ENCODE measurements around the gene ZNF573. TPM values are rescaled to one million over a fixed set of nuclear protein-coding genes. Genes with fewer than 3 reads are reported as not detected.
A peak's percentile ranks its signal among the peaks of the same experiment; 100 is the strongest.

ZNF573 gene
- total and polyA plus RNA-seq, 2 experiments from 2014 or later: 7.7 to 10.3 TPM

GRCh38 chr19:37790244-37790925 is 11.0 kb upstream of the ZNF573 start (continued):
- no peak for TF ChIP-seq EZH2 (IDR thresholded peaks at IDR 0.05; ENCODE audit: low read depth, unreplicated experiment)
- TF ChIP-seq, protein P1, sequence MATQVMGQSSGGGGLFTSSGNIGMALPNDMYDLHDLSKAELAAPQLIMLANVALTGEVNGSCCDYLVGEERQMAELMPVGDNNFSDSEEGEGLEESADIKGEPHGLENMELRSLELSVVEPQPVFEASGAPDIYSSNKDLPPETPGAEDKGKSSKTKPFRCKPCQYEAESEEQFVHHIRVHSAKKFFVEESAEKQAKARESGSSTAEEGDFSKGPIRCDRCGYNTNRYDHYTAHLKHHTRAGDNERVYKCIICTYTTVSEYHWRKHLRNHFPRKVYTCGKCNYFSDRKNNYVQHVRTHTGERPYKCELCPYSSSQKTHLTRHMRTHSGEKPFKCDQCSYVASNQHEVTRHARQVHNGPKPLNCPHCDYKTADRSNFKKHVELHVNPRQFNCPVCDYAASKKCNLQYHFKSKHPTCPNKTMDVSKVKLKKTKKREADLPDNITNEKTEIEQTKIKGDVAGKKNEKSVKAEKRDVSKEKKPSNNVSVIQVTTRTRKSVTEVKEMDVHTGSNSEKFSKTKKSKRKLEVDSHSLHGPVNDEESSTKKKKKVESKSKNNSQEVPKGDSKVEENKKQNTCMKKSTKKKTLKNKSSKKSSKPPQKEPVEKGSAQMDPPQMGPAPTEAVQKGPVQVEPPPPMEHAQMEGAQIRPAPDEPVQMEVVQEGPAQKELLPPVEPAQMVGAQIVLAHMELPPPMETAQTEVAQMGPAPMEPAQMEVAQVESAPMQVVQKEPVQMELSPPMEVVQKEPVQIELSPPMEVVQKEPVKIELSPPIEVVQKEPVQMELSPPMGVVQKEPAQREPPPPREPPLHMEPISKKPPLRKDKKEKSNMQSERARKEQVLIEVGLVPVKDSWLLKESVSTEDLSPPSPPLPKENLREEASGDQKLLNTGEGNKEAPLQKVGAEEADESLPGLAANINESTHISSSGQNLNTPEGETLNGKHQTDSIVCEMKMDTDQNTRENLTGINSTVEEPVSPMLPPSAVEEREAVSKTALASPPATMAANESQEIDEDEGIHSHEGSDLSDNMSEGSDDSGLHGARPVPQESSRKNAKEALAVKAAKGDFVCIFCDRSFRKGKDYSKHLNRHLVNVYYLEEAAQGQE (IDR thresholded peaks at IDR 0.05; ENCODE audit: unreplicated experiment): no peak
- TF ChIP-seq, protein P2, sequence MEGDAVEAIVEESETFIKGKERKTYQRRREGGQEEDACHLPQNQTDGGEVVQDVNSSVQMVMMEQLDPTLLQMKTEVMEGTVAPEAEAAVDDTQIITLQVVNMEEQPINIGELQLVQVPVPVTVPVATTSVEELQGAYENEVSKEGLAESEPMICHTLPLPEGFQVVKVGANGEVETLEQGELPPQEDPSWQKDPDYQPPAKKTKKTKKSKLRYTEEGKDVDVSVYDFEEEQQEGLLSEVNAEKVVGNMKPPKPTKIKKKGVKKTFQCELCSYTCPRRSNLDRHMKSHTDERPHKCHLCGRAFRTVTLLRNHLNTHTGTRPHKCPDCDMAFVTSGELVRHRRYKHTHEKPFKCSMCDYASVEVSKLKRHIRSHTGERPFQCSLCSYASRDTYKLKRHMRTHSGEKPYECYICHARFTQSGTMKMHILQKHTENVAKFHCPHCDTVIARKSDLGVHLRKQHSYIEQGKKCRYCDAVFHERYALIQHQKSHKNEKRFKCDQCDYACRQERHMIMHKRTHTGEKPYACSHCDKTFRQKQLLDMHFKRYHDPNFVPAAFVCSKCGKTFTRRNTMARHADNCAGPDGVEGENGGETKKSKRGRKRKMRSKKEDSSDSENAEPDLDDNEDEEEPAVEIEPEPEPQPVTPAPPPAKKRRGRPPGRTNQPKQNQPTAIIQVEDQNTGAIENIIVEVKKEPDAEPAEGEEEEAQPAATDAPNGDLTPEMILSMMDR (conservative IDR thresholded peaks at IDR 0.05; ENCODE audit: low read depth in 2 of 2): no peak
- TF ChIP-seq ZNF331 (CRISPR knock-in tag; IDR thresholded peaks at IDR 0.05; ENCODE audit: low read depth): no peak
- TF ChIP-seq POLR2AphosphoS5 (IDR thresholded peaks at IDR 0.05; ENCODE audit: low read depth): no peak
- no peak for TF ChIP-seq CREB1 (CRISPR knock-in tag; IDR thresholded peaks at IDR 0.05; ENCODE audit: low read depth)
- TF ChIP-seq STAT1 (IDR thresholded peaks at IDR 0.05; ENCODE audit: unreplicated experiment): no peak
- TF ChIP-seq ZNF114 (CRISPR knock-in tag; IDR thresholded peaks at IDR 0.05): no peak
- TF ChIP-seq, protein P3, sequence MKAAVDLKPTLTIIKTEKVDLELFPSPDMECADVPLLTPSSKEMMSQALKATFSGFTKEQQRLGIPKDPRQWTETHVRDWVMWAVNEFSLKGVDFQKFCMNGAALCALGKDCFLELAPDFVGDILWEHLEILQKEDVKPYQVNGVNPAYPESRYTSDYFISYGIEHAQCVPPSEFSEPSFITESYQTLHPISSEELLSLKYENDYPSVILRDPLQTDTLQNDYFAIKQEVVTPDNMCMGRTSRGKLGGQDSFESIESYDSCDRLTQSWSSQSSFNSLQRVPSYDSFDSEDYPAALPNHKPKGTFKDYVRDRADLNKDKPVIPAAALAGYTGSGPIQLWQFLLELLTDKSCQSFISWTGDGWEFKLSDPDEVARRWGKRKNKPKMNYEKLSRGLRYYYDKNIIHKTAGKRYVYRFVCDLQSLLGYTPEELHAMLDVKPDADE (IDR thresholded peaks at IDR 0.05): no peak

- no peaks in the 10 kb centered on the region for H3F3A ChIP-seq (replicated peaks; ENCODE audit: low read depth)
- peak overlapping the region; percentile 77 for H3K4me2 ChIP-seq
- H3K4me3 Mint-ChIP-seq: peak overlapping the region; percentile 95
- H2AFZ ChIP-seq: peak overlapping the region; percentile 99
- H3K9me2 ChIP-seq (ENCODE audit: insufficient read depth): no peaks in the 10 kb centered on the region
- H3K36me3 Mint-ChIP-seq (ENCODE audit: low read depth): no peaks in the 10 kb centered on the region; the same call in 1 of the 3 replicates
- no peaks in the 10 kb centered on the region for H3K36me3 ChIP-seq (ENCODE audit: insufficient read depth)
- peak overlapping the region; percentile 96 for H3K27ac Mint-ChIP-seq
- H3K27me3 Mint-ChIP-seq (ENCODE audit: insufficient read depth, low read depth, poor library complexity): peaks cover 9% of the 10 kb centered on the region
- peaks cover 4% of the 10 kb centered on the region for H3K4me1 ChIP-seq (ENCODE audit: insufficient read depth)
- no peaks in the 10 kb centered on the region for H3K9me3 Mint-ChIP-seq
- DNase-seq (ENCODE audit: low spot score) (peak; percentile 30), ATAC-seq (peak; percentile 21)
- no peaks in the 10 kb centered on the region for H4K20me1 ChIP-seq (replicated peaks; ENCODE audit: insufficient read depth)
- peak overlapping the region; percentile 95 for H3K4me3 ChIP-seq
- no peaks in the 10 kb centered on the region for H3K4me1 Mint-ChIP-seq
- no peaks in the 10 kb centered on the region for H3K27me3 ChIP-seq (ENCODE audit: insufficient read depth)
- no peak overlapping the region for H3K27ac ChIP-seq (ENCODE audit: low read depth)
- peaks cover 34% of the 10 kb centered on the region for H3K79me2 ChIP-seq (replicated peaks; ENCODE audit: insufficient read depth)
- TF ChIP-seq POLR2AphosphoS5 (IDR thresholded peaks at IDR 0.05; ENCODE audit: low read depth): no peak
- TF ChIP-seq, protein P2 (conservative IDR thresholded peaks at IDR 0.05; ENCODE audit: low read depth in 2 of 2): no peak
Observed at GRCh38 chr19:37778613-37779126, 716 bp downstream of the ZNF573 start.
